Myocyte (in vitro differentiated cells): Measurements from ENCODE around the gene CDC42EP3. TPM values are rescaled to one million over a fixed set of nuclear protein-coding genes. Genes with fewer than 3 reads are reported as not detected.
A peak's percentile ranks its signal among the peaks of the same experiment; 100 is the strongest.

Source experiments
- DNase-seq: peaks from one replicate; pipeline ENCODE4 v3.0.0-alpha.2; 2012; ENCODE audit warnings: low read depth
- total RNA-seq: library from RNA; depleted of rRNA; stranded (reverse); fragments of >200 nt; gene quantifications from 2 replicates; pipeline ENCODE4 v1.2.3, GENCODE V29; 2014

Gene CDC42EP3
- total RNA-seq, 1 donor from 2014 or later: 149 TPM

- peak; percentile 35 for DNase-seq
These were observed 14.7 kb downstream of the CDC42EP3 start for GRCh38 chr2:37656512-37657423.

- peak; percentile 90 for DNase-seq
These were observed 16.3 kb downstream of the CDC42EP3 start for GRCh38 chr2:37654932-37655841.

GRCh38 chr2:37654419-37654818 lies 17.0 kb downstream of the CDC42EP3 start:
- no peak for DNase-seq

- peak; percentile 94 for DNase-seq
These were observed 17.6 kb downstream of the CDC42EP3 start for GRCh38 chr2:37653805-37654378.

GRCh38 chr2:37653093-37653492 lies 18.3 kb downstream of the CDC42EP3 start:
- DNase-seq: peak; percentile 62

GRCh38 chr2:37652199-37652640 lies 19.2 kb downstream of the CDC42EP3 start:
- peak; percentile 87 for DNase-seq

- no peak for DNase-seq
These were observed 20.8 kb downstream of the CDC42EP3 start for GRCh38 chr2:37650548-37651093.

- peak; percentile 64 for DNase-seq
These were observed 21.9 kb downstream of the CDC42EP3 start for GRCh38 chr2:37649518-37649917.

GRCh38 chr2:37648331-37649011 lies 23.0 kb downstream of the CDC42EP3 start:
- peak; percentile 99 for DNase-seq

GRCh38 chr2:37647971-37648330 lies 23.5 kb downstream of the CDC42EP3 start:
- no peak for DNase-seq

GRCh38 chr2:37645836-37646235 lies 25.6 kb downstream of the CDC42EP3 start:
- no peak for DNase-seq

- no peak for DNase-seq
These were observed 26.1 kb downstream of the CDC42EP3 start for GRCh38 chr2:37645362-37645761.

- DNase-seq: no peak
These were observed 27.3 kb downstream of the CDC42EP3 start for GRCh38 chr2:37644191-37644590.

GRCh38 chr2:37643730-37644078 lies 27.7 kb downstream of the CDC42EP3 start:
- DNase-seq: no peak

GRCh38 chr2:37642907-37643729 lies 28.3 kb downstream of the CDC42EP3 start:
- DNase-seq: no peak

- no peak for DNase-seq
These were observed 29.8 kb downstream of the CDC42EP3 start for GRCh38 chr2:37641582-37642171.

GRCh38 chr2:37639631-37640030 lies 31.8 kb downstream of the CDC42EP3 start:
- no peak for DNase-seq

- no peak for DNase-seq
These were observed 32.5 kb downstream of the CDC42EP3 start for GRCh38 chr2:37638973-37639372.

GRCh38 chr2:37637985-37638384 lies 33.5 kb downstream of the CDC42EP3 start:
- peak; percentile 88 for DNase-seq
